Activated CD4-positive, CD25-positive, alpha-beta regulatory T cell treated with anti-CD3 and anti-CD28 coated beads, Interleukin-2, amount 50 U/mL, for 16 hours (primary cell): Measurements from ENCODE around the gene SCEL.

Source experiments
- DNase-seq: peaks from one replicate; pipeline ENCODE4 v3.0.0-alpha.2; 2020; ENCODE audit warnings: low read depth, low spot score

Gene SCEL

GRCh38 chr13:77521194-77521593 is 14.3 kb upstream of the SCEL start:
- DNase-seq, result no peak

- DNase-seq, result no peak
Measured at GRCh38 chr13:77521595-77522367, 13.7 kb upstream of the SCEL start.

DNA sequence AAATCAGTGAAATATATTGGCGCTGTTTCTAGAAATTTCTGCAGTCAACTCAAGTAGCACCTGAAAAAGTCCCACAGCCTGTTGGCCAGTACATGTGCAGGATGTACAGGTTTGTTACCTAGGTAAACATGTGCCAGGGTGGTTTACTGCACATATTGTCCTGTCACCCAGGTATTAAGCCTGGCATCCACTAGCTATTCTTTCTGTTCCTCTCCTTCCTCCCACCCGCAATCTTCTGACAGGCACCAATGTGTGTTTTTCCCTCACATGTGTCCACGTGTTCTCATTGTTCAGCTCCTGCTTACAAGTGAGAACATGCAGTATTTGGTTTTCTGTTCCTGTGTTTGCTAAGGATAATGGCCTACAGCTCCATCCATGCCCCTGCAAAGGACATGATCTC is 13.1 kb upstream of the SCEL start:
- DNase-seq, result no peak

- DNase-seq, result no peak
Measured at GRCh38 chr13:77523386-77523785, 12.1 kb upstream of the SCEL start.

- DNase-seq, result no peak
Measured at GRCh38 chr13:77523834-77524728, 11.4 kb upstream of the SCEL start.

GRCh38 chr13:77528414-77528813 is 7.1 kb upstream of the SCEL start:
- DNase-seq, result no peak

DNA sequence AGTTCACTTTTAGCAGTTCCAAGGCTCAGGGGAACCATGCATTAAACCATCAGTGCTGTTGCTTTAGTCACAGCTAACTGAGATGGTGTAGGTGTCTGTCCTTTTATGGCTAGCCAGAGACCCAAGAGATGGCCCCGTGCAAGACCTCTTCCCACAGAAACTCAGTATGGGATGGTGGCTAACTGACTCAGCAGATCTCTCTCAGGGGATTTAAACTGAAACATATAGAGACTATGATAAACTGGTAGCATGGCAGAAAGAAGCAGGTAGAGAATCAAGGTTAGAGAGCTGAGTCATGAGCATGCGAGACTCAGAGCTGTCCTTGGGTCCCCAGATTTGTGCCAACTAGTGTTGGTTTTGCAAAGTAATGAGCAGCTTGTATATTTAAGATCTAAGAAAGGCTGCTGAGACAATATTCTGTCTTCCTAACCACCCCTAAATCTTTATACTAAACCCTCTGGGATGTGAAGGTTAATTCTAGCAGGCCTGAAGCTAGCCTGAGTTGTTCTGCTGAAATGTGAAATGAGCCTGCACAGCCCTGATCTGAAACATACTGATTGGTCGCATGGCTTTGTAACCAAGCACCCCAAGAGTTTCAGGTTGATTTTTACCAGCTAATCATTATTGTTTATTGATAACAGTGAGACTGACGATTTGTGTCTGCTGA is 6.5 kb upstream of the SCEL start:
- DNase-seq, result no peak

DNA sequence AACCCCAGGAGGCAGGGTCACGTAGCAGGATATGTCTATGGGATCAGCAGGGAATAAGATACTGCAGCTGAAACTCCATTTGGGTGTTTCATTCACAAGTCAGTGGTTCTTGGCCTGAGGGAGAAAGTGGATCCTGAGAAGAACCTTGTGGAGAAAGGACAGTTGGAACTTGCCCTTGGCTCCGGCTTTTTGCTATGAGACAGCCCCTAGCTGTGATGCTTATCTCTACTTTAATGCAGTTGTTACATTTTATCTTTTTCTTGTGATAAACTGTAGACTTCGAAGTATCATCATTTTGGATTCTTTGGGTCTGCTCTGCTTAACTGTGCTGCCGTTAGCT is 6.0 kb upstream of the SCEL start:
- DNase-seq, result no peak

GRCh38 chr13:77530875-77531274 is 4.6 kb upstream of the SCEL start:
- DNase-seq, result no peak

- DNase-seq, result no peak
Measured at GRCh38 chr13:77532983-77533382, 2.5 kb upstream of the SCEL start.

DNA sequence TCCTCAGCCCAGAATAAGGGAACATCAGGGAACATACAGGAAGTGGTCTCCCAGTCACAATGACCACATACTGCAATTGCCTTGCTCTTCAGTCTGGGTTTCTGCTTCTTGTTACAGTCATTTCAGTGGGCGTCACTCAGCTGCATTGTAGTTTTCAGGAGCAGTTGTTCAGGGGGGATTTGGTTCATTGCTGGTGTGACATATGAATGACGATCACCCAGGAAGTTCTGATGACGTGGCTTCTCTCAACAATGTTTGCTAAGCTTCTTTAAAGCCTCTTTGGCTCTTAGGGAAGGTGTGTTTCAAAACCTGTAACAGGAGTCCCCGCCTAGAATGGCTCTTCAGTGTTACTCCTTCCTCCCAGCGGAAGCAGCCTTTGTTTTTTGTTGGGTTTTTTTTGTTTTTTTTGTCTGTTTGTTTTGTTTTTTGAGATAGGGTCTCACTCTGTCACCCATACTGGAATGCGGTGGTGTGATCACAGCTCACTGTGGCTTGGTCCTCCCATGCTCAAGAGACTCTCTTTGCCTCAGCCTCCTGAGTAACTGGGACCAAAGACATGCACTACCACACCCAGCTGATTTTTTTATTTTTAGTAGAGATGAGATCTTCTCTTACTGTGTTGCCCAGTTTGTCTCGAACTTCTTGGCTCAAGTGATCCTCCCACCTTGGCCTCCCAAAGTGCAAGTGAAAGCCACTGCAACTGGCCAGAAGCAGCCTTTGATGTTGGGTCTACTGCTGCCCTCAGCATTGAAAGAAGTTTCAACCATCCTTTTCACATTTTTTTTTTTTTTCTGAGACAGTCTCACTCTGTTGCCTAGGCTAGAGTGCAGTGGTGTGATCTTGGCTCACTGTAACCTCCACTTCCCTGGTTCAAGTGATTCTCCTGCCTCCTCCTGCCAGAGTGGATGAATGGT is 1.4 kb upstream of the SCEL start:
- no peak for DNase-seq

DNA sequence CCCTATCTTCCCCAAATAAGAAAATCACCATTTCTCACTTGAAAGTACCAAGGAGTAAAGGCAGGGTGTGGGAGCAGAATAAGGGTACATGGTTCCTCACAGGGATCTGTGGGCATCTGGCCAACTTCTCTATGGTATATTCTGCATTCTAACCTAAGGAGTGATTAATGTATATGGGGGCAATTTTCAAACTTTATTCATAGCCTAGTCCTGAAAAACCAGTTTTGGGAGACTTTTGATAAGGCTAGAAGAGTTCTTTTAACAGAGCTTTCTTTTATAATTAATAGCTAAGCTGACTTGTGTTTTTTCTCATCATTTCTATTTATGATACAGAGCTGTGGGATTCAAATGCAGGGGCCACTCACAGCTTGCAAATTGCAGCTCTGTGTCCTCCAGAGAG is 852 bp downstream of the SCEL start:
- no peak for DNase-seq

DNA sequence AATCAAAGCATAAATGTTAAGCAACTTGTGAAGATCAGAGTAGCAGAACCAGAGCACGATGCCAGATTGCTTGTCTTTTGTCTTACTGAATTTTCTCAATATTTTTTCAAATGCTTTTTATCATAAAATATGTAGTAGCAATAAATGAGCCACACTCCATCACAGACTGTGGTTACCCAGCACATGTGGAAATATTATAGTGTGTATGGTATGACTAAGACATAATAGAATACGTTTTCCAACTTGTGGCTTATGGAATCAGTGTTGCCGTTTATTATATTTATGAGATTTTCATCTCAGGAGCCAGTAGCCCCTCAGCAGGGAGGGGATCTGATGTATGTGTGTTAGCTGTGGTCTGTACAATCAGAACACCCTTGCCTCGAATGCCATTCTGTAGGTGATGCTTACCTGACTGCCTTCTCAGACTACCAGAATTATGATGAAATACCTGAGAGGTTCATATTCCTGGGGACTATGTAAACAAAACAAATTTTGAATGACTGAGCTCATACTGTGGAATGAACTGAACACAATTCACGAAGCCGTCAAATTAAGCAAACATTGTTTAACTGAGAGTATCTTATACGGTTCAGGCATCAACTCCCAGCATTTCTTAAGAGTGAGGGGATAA is 1.9 kb downstream of the SCEL start:
- DNase-seq, result no peak

- no peak for DNase-seq
Measured at GRCh38 chr13:77543711-77544110, 8.2 kb downstream of the SCEL start.

- no peak for DNase-seq
Measured at GRCh38 chr13:77544355-77544754, 8.8 kb downstream of the SCEL start.

- no peak for DNase-seq
Measured at GRCh38 chr13:77544758-77545338, 9.3 kb downstream of the SCEL start.

DNA sequence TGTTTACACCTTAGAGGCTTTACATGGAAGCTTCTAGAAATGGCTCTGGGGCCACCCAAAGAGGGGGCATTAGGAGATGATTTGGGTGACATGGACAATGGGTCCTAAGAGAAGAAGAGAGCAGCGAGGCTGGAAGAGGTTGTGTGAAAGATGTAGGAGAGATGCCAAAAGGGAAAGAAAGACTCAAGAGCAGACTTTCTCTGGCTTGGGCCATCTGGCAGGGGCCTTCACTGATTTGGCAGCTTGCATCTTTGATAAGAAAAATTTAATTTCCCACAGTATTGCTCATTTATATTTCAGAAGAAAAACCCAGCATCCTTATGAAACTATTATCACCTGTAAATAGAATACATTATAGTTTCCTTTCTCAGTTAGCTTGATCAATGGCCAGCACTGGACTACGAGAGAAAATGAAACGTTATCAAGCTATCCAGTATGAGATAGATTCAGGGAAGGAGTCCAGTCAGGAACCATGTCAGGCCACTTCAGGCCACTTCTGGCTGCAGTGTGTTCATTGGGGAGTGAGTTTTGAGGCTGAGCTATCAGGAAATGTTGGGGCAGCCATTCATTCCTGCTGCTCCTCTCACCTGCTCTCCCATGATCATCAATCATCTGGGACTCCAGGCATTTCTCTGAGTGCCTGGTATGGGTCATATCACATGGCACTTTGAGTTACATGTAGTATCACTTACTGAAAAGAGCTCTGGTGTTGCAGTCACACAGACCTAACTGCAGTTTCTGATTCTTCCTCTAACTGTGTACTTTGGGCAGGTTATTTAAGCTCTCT is 10.3 kb downstream of the SCEL start:
- DNase-seq, result no peak

- no peak for DNase-seq
Measured at GRCh38 chr13:77548095-77548494, 12.6 kb downstream of the SCEL start.

DNA sequence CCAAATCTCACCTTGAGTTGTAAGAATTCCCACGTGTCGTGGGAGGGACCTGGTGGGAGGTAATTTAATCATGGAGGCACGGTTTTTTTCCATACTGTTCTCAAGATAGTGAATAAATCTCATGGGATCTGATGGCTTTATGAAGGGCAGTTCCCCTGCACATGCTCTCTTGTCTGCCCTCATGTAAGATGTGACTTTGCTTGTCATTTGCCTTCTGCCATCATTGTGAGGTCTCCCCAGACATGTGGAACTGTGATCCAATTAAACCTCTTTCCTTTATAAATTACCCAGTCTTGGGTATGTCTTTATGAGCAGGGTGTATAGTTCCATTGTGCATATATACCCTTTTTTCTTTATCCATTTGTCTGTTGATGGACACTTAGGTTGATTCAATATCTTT is 13.1 kb downstream of the SCEL start:
- no peak for DNase-seq

GRCh38 chr13:77554069-77554468 is 18.6 kb downstream of the SCEL start:
- DNase-seq, result no peak
